HepG2 (cell line): ENCODE measurements around the gene RNF213. TPM values are rescaled to one million over a fixed set of nuclear protein-coding genes. Genes with fewer than 3 reads are reported as not detected.
A peak's percentile ranks its signal among the peaks of the same experiment; 100 is the strongest.

ENCODE experiments used
- ATAC-seq: fragments of 200-7000 bp; cut with Tn5 transposase; 3 replicates; pipeline ENCODE4 v1.9.1; 2020; ENCODE audit warnings: mild to moderate bottlenecking, moderate library complexity
- BruUV-seq: library from RNA; stranded (reverse); fragments of 400-500 nt; replicated peaks from 2 replicates; lab custom pipeline; 2021; lab: Mats Ljungman, UMichigan
- CTCF ChIA-PET: fragments of 300-600 bp; formaldehyde crosslinking; extraction: SDS; loops from one replicate; lab custom pipeline; 2021; ENCODE audit warnings: low total read pairs, inconsistent platforms, low intra/inter-chr PET ratio; lab: Yijun Ruan, JAX
- POLR2A ChIA-PET: fragments of 350-600 bp; sonication (Branson Sonifier 250); formaldehyde crosslinking; loops from one replicate; lab custom pipeline; 2020; ENCODE audit warnings: antibody characterized with exemption, inconsistent platforms; lab: Yijun Ruan, JAX
- DNase-seq: peaks from one replicate; pipeline ENCODE4 v3.0.0-alpha.2; 2015; ENCODE audit warnings: low spot score
- FAIRE-seq: peaks from 3 replicates; lab custom pipeline; 2011; peaks lifted over from hg19 to GRCh38; lab: Jason Lieb, UNC
- H2AFZ ChIP-seq: one replicate; pipeline ENCODE4 v1.6.1; 2011; ENCODE audit warnings: low read length, inconsistent platforms
- H3K27ac ChIP-seq: fragments of 300-600 bp; 3 replicates; pipeline ENCODE4 v1.8.0; 2011; ENCODE audit warnings: mixed run types, mild to moderate bottlenecking, mixed read lengths, low read length, inconsistent platforms; ENCODE audit not compliant: insufficient read depth; ENCODE audit errors: extremely low read length
- H3K27me3 ChIP-seq, 2 experiments: fragments of 200-600 bp in 1 of 2; 2 replicates in 1 of 2; 3 replicates in 1 of 2; pipeline versions ENCODE4 v1.6.0 to v1.8.0; 2011; ENCODE audit warnings: low read length in 2 of 2, mild to moderate bottlenecking in 2 of 2, moderate library complexity in 2 of 2, inconsistent platforms in 1 of 2; ENCODE audit not compliant: insufficient read depth in 2 of 2, control insufficient read depth in 1 of 2
- H3K36me3 ChIP-seq, 2 experiments: fragments of 200-600 bp in 1 of 2; replicated peaks in 1 of 2; 2 replicates in 1 of 2; 3 replicates in 1 of 2; pipeline versions ENCODE4 v1.5.1 to v1.8.0; 2011; ENCODE audit warnings: low read length in 2 of 2, inconsistent platforms in 1 of 2; ENCODE audit not compliant: insufficient read depth in 2 of 2, control insufficient read depth in 1 of 2
- H3K4me1 ChIP-seq: 2 replicates; pipeline ENCODE4 v1.5.1; 2012; ENCODE audit warnings: low read length, inconsistent platforms; ENCODE audit not compliant: insufficient read depth
- H3K4me2 ChIP-seq: 2 replicates; pipeline ENCODE4 v1.6.0; 2011; ENCODE audit warnings: low read depth, low read length, inconsistent platforms
- H3K4me3 ChIP-seq, 3 experiments: fragments of 200-600 bp in 1 of 3; sonication (generic), shearing (Covaris generic) in 1 of 3; replicated peaks in 1 of 3; 2 replicates each; pipeline ENCODE4 v1.5.1; 2011 to 2016; ENCODE audit warnings: low read length in 3 of 3, inconsistent platforms in 2 of 3, low read depth in 2 of 3, mild to moderate bottlenecking in 2 of 3, control low read depth in 1 of 3, mixed read lengths in 1 of 3; ENCODE audit not compliant: insufficient read depth in 1 of 3
- H3K79me2 ChIP-seq: one replicate; pipeline ENCODE4 v1.6.1; 2011; ENCODE audit warnings: low read length, inconsistent platforms; ENCODE audit not compliant: insufficient read depth
- H3K9ac ChIP-seq: 2 replicates; pipeline ENCODE4 v1.6.0; 2011; ENCODE audit warnings: mild to moderate bottlenecking, low read depth, low read length, inconsistent platforms; ENCODE audit not compliant: insufficient read depth
- H3K9me3 ChIP-seq: 2 replicates; pipeline ENCODE4 v1.5.1; 2012; ENCODE audit warnings: mild to moderate bottlenecking, low read length
- H4K20me1 ChIP-seq: 2 replicates; pipeline ENCODE4 v1.6.0; 2011; ENCODE audit warnings: inconsistent platforms, mild to moderate bottlenecking, low read length, moderate library complexity; ENCODE audit not compliant: insufficient read depth
- DPF2 ChIP-seq: sonication (generic); formaldehyde crosslinking; IDR thresholded peaks from 2 replicates; pipeline ENCODE4 v1.4.0; 2020; ENCODE audit warnings: mild to moderate bottlenecking, low read depth, missing genetic modification reagents, borderline replicate concordance
- EP300 ChIP-seq, 3 experiments: sonication (generic) in 1 of 3; formaldehyde crosslinking in 1 of 3; IDR thresholded peaks; 2 replicates each; pipeline versions ENCODE4 v1.5.1 to v1.6.1; 2011 to 2020; ENCODE audit warnings: low read depth in 2 of 3, low read length in 2 of 3, borderline replicate concordance in 1 of 3, improper control_type of control experiment in 1 of 3, mild to moderate bottlenecking in 1 of 3, missing genetic modification reagents in 1 of 3, moderate library complexity in 1 of 3
- HIVEP1 ChIP-seq: sonication (generic); formaldehyde crosslinking; IDR thresholded peaks from 2 replicates; pipeline ENCODE4 v1.4.0; 2020; ENCODE audit warnings: mild to moderate bottlenecking, missing genetic modification reagents
- KDM5A ChIP-seq: fragments of 200-600 bp; sonication (generic); IDR thresholded peaks from 2 replicates; pipeline ENCODE4 v1.7.0; 2018; ENCODE audit warnings: antibody characterized with exemption, mild to moderate bottlenecking, low read length, borderline replicate concordance
- KLF9 ChIP-seq: IDR thresholded peaks from 2 replicates; pipeline ENCODE4 v1.6.1; 2016; ENCODE audit warnings: low read depth
- MAF1 ChIP-seq: sonication (generic); formaldehyde crosslinking; IDR thresholded peaks from 2 replicates; pipeline ENCODE4 v1.5.0; 2020; ENCODE audit warnings: missing genetic modification reagents, borderline replicate concordance
- MAFK ChIP-seq, 2 experiments: IDR thresholded peaks in 1 of 2; conservative IDR thresholded peaks in 1 of 2; 2 replicates each; pipeline ENCODE4 v1.6.1; 2011; ENCODE audit warnings: improper control_type of control experiment in 2 of 2, low read length in 2 of 2
- NFRKB ChIP-seq: fragments of 450-650 bp; IDR thresholded peaks from 2 replicates; pipeline ENCODE4 v1.6.1; 2017
- PAF1 ChIP-seq: IDR thresholded peaks from 2 replicates; pipeline ENCODE4 v1.6.1; 2016; ENCODE audit warnings: missing genetic modification reagents, missing compliant biosample characterization
- REL ChIP-seq: sonication (generic); formaldehyde crosslinking; conservative IDR thresholded peaks from 2 replicates; pipeline ENCODE4 v1.8.0; 2022; ENCODE audit warnings: mild to moderate bottlenecking, missing genetic modification reagents, moderate library complexity
- SP1 ChIP-seq, 2 experiments: fragments of 450-650 bp in 1 of 2; sonication (generic) in 1 of 2; formaldehyde crosslinking in 1 of 2; IDR thresholded peaks; 2 replicates each; pipeline versions ENCODE4 v1.4.0 to v1.6.1; 2016 to 2020; ENCODE audit warnings: missing genetic modification reagents in 1 of 2
- SRY ChIP-seq: sonication (generic); formaldehyde crosslinking; IDR thresholded peaks from 2 replicates; pipeline ENCODE4 v1.8.0; 2022; ENCODE audit warnings: mild to moderate bottlenecking, missing genetic modification reagents
- TBX2 ChIP-seq: sonication (generic); formaldehyde crosslinking; IDR thresholded peaks from 2 replicates; pipeline ENCODE4 v1.5.0; 2020; ENCODE audit warnings: missing genetic modification reagents, mild to moderate bottlenecking, borderline replicate concordance
- UBTF ChIP-seq: sonication (generic); formaldehyde crosslinking; IDR thresholded peaks from 2 replicates; pipeline ENCODE4 v1.4.0; 2020; ENCODE audit warnings: mild to moderate bottlenecking, missing genetic modification reagents
- ZMAT3 ChIP-seq: sonication (generic); formaldehyde crosslinking; conservative IDR thresholded peaks from 2 replicates; pipeline ENCODE4 v1.7.0; 2021; ENCODE audit warnings: missing genetic modification reagents
- ZNF275 ChIP-seq: sonication (generic); formaldehyde crosslinking; IDR thresholded peaks from 2 replicates; pipeline ENCODE4 v1.8.0; 2022; ENCODE audit warnings: missing genetic modification reagents, mild to moderate bottlenecking, inconsistent platforms, borderline replicate concordance
- ZNF572 ChIP-seq: sonication (generic); formaldehyde crosslinking; IDR thresholded peaks from 2 replicates; pipeline ENCODE4 v1.5.1; 2020; ENCODE audit warnings: mild to moderate bottlenecking, missing genetic modification reagents
- ZNF597 ChIP-seq: sonication (generic); formaldehyde crosslinking; IDR thresholded peaks from 2 replicates; pipeline ENCODE4 v1.5.0; 2020; ENCODE audit warnings: missing genetic modification reagents
- WGBS: methylation state at CpG from one replicate; pipeline ENCODE4 v1.1.6; 2017; ENCODE audit warnings: low lambda C conversion rate; 5-methylcytosine and 5-hydroxymethylcytosine counted together
- in situ Hi-C: cut with HindIII; loops from 2 replicates; pipeline ENCODE4 v1.10.0; 2017; ENCODE audit warnings: low pct_unique_long_range_greater_than_20kb; ENCODE audit not compliant: extremely low pct_ligation_motif_present
- intact Hi-C: fragments of 100-400 bp; cut with micrococcal nuclease; formaldehyde crosslinking; loops from one replicate; pipeline ENCODE4 v1.10.0; 2022; ENCODE audit not compliant: unreplicated experiment
- polyA plus RNA-seq, 8 experiments: library from polyadenylated mRNA; depleted of rRNA in 3 of 8; stranded (reverse) in 7 of 8; unstranded in 1 of 8; fragments of >200 nt; fragmentation: Illumina TruSeq in 4 of 8; extraction: Trizol in 4 of 8; gene quantifications; 2 replicates each; pipeline versions ENCODE4 v1.2.1 to v1.2.3, GENCODE V29; 2011 to 2016; ENCODE audit warnings: low read depth in 4 of 8, missing spikeins in 1 of 8, mixed read lengths in 1 of 8; ENCODE audit not compliant: insufficient read depth in 1 of 8
- total RNA-seq, 5 experiments: library from RNA; depleted of rRNA; stranded (reverse); fragments of >200 nt; fragmentation: Illumina TruSeq; extraction: Trizol; gene quantifications; 2 replicates each; pipeline ENCODE4 v1.2.3, GENCODE V29; 2016; ENCODE audit warnings: low read depth in 1 of 5

The RNF213 gene
- total and polyA plus RNA-seq, 2 of the 13 experiments (the other 11 are each of a cell fraction or from before 2014, with no cell fraction given): 38.6 to 38.7 TPM

GRCh38 chr17:80269405-80269807, 8.8 kb downstream of the RNF213 start (continued):
- TF ChIP-seq HIVEP1 (no peak), MAF1 (CRISPR knock-in tag) (no peak), NFRKB (0 out of 2 replicates have a peak, but pooled peaks have one; percentile 22), SP1 (IDR thresholded peaks at IDR 0.05) (0 out of 2 replicates have a peak, but pooled peaks have one; percentile 22), SP1 (CRISPR knock-in tag; IDR thresholded peaks at IDR 0.05) (no peak)

- no peak overlapping the region for H3K27ac ChIP-seq
- H3K4me3 ChIP-seq: no peak overlapping the region
- in situ Hi-C loops: no loop called here
- no peak overlapping the region for H3K9ac ChIP-seq
- H3K4me1 ChIP-seq: peaks cover 6% of the 10 kb centered on the region; the same call in 1 of the 2 replicates
- FAIRE-seq: no peak
- CTCF ChIA-PET: no interaction called here
- peaks cover 5% of the 10 kb centered on the region; the same call in 1 of the 2 replicates for H4K20me1 ChIP-seq
- POLR2A ChIA-PET: interaction anchor here (4.5 kb wide), 1 partner anchor 7 kb away, joined by 20 read pairs; no protein-coding TSS in a partner anchor
- no peak for DNase-seq
- H3K27me3 ChIP-seq: no peaks in the 10 kb centered on the region
- ATAC-seq: no peak
- H3K9me3 ChIP-seq: no peaks in the 10 kb centered on the region
- no peak overlapping the region for H2AFZ ChIP-seq
- H3K79me2 ChIP-seq: peaks cover 2% of the 10 kb centered on the region
- 97% methylated on average over 8 of the region's 10 CpGs for WGBS
- H3K4me2 ChIP-seq: no peak overlapping the region
- intact Hi-C loops: no loop called here
- BruUV-seq: no TSS peak
- H3K36me3 ChIP-seq: peaks cover 3 to 7% of the 10 kb centered on the region in 2 experiments; a peak in 4 of 5 replicates
- TF ChIP-seq ZNF572 (no peak), ZNF597 (no peak), ZMAT3 (CRISPR knock-in tag) (no peak), KDM5A (no peak), UBTF (CRISPR knock-in tag) (0 out of 2 replicates have a peak, but pooled peaks have one; percentile 3), MAFK (conservative IDR thresholded peaks at IDR 0.05 in 1 of 2, IDR thresholded peaks at IDR 0.05 in 1 of 2; ENCODE audit: low read length in 2 of 2) (0 out of 4 replicates have a peak, but pooled peaks of 1 of the 2 experiments have one; percentile 2), EP300 (IDR thresholded peaks at IDR 0.05; ENCODE audit: low read depth in 2 of 2, low read length in 2 of 2) (no peak), EP300 (CRISPR knock-in tag; IDR thresholded peaks at IDR 0.05; ENCODE audit: borderline replicate concordance) (0 out of 2 replicates have a peak, but pooled peaks have one; percentile 15), SRY (CRISPR knock-in tag) (no peak), TBX2 (no peak), KLF9 (CRISPR knock-in tag) (no peak), PAF1 (CRISPR knock-in tag) (0 out of 2 replicates have a peak, but pooled peaks have one; percentile 36), ZNF275 (CRISPR knock-in tag) (no peak), REL (no peak), DPF2 (CRISPR knock-in tag) (no peak)
Measured at GRCh38 chr17:80270104-80270503, 9.5 kb downstream of the RNF213 start.
